CD4-positive, alpha-beta T cell treated with Interleukin-15 for 1 hour (primary cell): ENCODE results near the gene TMEM225B.
A peak's percentile ranks its signal among the peaks of the same experiment; 100 is the strongest.
"Not testable (repeated sequence)": the region's sequence is repeated elsewhere in the genome, so short reads cannot be mapped to it uniquely, and the experiment has no call there.

Experiments
- DNase-seq: peaks from one replicate; pipeline ENCODE4 v3.0.0-alpha.2; 2020

TMEM225B gene

DNA sequence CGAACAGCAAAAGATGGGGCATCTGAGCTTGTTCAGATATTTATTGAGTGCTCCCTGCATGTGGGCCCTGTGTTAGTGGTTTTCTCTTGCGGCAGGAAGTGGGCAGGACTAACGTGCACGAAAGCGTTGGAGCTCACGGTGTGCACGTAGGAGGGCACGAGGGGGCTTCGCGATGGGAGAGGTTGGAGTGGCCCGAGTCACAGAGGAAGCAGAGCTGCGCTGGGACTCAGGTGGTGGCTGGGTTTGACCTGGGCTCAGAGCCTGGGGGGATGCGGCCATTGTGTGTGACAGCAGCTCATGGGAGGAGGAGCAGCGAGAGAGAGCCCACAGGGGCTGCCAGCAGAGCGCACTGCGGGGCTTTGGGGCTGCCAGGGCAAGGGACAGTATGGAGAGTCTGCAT is 26.4 kb downstream of the TMEM225B start:
- peak; percentile 71 for DNase-seq

DNA sequence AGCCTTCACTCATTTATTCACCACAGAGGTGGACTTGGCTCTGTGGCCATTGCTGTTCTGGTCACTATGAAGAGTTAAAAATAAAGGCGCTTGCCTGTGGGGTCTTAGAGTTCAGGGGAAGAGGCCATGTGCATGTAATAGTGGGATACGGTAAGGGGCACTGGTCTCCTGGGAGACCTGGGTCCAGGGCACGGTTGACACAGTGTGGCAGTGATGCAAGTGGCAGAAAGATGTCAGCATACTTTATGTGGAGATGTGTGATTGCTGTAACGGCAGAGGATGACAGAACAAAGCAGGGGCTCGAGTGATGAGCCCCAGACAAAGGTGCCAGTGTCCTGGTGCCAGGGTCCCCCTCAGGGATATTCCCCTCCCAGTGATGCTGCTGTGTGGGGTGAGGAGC is 27.3 kb downstream of the TMEM225B start:
- DNase-seq, result no peak

DNA sequence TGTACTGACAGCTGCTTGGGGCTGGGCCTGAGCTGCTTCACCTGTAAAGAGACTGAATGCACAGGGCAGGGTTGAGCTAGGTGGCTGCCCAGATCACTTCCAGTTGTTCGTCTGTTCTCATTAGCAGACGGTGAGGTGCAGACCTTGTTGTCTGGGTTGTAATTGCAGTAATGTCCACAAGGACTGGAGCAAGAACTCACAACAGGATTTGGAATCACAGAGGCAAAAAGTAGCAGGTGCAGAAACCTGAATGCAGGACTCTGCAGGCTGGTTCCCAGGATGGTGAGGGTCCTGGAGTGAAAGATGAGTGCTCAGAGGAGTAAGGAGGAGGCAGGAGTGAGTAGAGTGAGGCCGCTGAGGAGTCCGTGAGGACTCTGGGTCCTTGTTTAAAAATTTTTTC is 27.9 kb downstream of the TMEM225B start:
- DNase-seq, result no peak

DNA sequence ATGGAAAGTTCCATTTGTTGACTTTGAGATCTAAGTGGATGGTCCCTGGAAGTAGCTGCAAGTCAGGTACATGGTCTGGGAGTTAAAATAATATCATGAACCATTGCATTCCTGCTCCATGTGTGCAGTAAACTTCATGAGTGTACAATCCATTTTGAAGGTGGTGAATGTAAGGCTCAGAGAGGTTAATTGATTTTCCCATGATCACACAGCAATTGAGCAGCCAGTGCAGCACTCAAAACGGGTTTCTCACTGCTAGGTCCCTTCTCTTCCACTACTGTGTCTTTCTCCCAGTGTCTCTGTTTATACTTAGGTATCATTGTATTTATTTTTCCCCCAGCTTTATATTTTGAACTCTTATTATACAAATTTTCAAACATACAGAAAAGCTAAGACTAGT is 28.6 kb downstream of the TMEM225B start:
- DNase-seq, result no peak

DNA sequence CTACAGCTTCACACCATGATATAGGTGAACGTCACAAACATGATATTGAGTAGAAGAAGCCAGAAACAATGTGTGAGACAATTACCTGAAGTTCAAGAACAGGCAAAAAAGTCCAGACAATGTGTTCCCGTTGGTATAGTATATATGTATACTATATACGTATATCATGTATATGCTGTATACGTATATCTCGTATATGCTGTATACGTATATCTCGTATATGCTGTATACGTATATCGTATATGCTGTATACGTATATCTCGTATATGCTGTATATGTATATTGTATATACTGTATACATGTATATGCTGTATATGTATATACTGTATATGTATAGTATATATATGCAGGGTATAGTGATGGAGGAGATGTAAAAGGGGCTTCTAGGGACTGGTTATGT is 29.4 kb downstream of the TMEM225B start:
- no peak for DNase-seq

DNA sequence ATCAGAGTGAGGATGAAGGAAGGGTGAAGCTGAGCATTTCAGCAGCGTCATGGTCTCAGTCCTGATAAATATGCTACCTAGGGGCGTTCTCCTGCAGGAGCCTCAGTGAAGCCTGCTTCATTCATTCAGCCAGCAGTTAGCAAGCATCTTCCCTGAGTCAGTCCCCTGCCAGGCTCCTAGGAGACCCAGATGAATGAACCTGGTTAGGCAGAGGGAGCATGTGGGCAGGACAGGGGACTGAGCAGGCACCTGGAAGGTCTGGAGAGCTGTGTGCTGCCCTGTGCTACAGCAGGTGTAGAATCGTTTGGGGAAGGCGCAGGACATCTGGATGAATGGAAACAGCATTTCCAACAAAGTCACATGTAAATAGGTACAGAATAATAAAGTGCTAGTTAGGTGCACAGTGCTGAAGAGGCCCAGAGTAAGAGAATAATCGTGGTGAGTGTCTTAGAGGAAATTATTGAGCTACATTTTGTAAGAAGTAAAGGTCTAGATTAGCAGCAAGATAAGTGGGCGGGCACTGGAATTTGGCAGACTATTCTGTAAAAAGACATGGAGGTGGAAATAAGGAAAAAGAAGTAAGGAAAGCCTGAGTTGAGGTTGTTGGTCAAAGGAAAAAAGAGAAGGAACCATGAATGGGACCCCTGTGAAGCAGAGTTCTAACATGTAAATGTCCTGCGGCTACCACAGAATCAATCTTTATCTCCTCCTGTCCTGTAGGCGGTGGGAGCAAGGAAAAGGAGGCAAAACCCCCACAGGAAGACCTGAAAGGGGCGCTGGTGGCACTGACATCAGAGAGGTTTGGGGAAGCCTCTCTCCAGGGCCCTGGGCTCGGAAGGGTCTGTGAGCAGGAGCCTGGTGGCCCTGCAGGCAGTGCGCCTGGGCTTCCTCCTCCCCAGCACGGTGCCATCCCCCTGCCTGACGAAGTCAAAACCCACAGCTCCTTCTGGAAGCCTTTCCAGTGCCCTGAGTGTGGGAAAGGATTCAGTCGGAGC is 30.7 kb downstream of the TMEM225B start:
- DNase-seq, result no peak

DNA sequence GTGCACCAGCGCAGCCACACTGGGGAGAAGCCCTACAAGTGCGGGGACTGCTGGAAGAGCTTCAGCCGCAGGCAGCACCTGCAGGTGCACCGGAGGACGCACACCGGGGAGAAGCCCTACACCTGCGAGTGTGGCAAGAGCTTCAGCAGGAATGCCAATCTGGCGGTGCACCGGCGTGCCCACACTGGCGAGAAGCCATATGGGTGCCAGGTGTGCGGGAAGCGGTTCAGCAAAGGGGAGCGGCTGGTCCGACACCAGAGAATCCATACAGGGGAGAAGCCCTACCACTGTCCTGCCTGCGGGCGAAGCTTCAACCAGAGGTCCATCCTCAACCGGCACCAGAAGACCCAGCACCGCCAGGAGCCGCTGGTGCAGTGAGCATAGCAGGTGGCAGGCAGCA is 31.6 kb downstream of the TMEM225B start:
- DNase-seq, result no peak

DNA sequence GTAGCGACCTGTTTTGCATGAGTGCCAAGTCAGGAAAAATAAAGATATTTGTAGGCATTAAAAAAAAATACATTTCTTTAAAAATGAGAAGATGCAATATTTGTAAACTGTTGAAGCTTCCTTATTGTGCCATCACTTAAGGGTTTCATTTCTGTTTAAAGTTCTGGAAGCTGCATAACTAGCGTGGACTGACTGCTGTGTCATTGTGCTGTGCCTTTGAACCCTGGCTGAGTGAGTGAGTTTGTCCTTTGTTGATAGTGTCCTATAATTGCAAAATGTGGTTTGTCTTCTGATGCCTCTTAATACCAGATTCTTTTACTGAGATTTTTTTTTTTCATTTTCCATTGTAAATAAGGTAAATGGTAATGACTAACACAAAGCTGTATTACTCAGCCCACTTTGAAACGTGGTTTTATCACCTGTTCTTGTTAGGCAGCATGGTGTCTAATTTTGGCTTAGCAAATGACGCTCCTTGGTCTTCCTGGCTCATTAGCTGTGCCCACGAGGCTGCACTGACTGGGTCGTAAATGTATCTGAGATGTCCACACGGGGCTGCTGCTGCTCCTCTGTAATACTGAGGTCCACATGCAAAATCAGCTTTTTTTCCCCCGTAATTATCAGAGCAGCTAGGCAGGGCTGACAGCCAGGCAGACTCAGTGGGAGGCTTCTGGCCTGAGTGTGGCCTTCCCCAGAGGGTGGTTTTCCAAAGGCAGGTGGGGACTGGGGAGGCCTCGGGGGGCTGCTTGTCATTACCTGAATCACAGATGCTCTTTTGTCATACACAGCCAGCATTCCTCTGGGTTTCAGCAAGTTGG is 33.4 kb downstream of the TMEM225B start:
- no peak for DNase-seq

DNA sequence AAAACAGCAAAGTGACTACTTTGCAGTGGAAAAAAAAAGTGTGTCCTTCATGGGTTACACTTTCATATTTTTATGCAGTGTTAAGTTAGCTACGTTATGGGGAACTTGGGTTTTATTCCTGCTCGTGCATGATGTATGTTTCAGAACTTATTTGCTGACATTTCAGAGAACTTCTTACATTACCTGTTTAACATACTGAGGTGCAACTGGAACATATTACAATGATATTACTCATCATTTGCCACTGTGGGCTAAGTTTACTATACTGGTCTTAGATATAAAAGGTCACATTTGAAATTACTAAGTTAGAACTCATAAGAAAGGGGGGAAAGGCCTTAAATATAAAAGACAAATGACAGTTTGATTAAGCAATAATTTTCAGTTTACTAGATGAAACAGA is 39.3 kb downstream of the TMEM225B start:
- DNase-seq, result not testable (repeated sequence)

DNA sequence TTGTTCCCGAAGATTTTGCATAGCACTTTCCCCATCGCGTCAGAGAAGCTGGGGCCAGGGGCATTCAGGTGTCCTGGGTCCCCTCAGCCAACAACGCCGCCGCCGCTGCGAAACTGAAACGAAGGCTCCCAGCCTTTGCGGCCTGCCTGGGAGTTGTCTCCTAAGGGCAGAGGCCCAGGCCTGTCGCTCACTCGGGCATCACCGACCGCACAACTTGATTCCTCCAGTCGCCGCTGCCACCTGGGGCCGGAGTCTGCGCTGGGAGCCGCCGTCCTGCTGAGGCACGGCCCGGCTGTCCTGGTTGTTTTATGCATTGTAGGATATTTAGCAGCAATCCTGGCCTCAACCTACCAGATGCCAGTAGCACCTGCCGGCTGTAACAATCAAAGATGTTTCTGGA is 40.7 kb downstream of the TMEM225B start:
- no peak for DNase-seq

DNA sequence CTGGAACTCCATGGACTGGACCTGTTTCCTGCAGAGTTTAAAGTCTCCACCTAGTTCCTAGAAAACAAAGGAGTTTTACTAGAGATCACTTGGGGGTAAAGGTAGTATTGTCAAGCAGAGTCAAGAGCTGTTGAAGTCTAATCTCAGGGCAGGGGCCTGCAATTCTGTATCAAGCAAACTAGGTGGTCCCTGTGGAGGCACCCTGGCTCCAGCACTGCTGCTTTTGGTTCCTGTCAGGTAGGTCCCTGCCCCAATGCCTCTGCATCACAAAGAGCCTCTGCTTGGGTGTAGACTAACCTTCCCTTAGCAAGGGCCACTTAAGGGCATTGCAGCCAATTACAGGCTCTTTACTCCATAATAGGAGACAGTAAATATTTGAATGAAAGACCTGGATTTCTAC is 41.2 kb downstream of the TMEM225B start:
- DNase-seq, result no peak

DNA sequence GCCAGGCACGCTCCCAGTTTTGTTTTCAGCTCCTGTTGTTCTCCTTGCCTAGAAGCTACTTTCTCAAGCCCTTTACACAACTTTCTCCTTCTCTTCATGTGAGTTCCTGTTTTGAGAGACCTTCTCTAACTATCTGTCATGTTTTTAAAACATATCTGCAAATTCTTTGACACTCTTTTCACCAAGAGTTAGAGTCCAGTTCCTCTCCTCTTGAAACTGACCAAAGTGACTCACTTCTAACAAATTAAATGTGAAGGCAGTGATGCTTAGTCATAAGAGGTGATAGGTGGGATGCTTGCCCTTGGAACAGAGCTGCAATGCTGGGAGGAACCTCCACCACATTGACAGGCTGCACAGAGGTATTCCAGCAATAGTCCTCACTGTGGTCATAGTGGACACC is 44.0 kb downstream of the TMEM225B start:
- no peak for DNase-seq

DNA sequence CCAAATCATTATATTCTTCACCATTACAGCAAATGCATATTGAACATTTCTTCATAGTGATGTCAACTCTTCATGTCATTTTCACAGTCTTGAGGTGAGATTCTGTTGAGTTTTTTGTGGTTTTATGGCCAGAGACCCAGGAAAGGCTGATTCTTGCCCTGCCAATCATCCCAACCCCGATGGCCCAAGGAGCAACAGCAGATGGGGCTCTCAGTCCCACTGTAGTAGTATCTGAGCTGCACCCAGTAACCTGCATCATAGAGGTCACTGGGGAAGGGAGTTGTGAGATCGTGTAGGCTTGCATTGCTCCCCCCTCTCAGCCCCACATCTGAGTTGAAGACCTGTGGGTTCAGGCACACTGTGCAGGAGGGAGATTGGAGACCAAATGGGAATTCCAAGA is 45.4 kb downstream of the TMEM225B start:
- DNase-seq, result no peak

DNA sequence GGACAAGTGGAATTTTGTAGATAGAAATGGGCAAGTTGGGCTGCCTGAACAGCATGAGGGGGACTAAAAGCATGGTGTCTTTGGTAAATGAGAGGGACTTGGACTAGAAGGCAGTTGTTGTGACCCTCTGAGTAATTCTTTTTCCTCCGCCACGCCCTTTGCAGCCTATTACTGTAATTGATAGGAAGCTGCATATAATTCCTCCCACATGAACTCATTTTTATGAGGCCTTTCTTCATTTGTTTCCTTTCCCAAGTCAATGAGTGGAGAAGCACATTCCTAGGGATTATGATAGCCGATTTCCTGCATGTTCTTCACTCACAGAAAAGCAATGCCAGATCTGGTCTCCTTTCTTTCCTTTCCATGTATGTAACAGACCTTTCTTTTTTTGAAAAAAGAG is 46.4 kb downstream of the TMEM225B start:
- DNase-seq, result no peak

DNA sequence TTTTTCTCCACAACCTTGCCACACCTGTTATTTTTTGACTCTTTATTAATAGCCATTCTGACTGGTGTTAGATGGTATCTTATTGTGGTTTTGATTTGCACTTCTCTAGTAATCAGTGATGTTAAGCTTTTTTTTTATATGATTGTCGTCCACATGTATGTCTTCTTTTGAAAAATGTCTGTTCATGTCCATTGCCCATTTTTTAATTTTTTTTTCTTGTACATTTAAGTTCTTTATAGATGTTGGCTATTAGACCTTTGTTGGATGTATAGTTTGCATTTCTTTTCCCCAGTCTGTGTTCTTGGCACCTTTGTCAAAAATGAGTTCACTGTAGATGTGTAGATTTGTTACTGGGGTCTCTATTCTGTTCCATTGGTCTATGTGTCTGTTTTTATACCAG is 47.5 kb downstream of the TMEM225B start:
- DNase-seq, result no peak

DNA sequence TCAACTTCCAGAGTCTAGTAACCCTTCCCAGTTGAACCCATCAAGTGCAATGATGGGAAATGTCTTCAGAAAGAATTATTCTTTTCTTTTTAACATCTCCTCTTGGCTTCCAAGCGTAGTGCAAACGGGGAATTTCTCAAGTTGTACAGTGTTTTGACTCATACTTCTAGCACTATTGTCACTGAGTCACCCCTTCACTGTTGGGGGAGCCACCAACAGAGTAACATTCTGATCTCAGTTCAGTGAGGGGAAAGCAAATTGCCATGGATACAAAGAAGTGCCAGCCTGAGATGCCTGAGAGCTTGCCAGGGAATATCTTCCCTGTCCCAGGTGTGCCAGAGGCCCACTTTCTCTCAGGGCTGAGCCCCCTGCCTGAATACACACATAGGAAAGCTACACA is 50.8 kb downstream of the TMEM225B start:
- no peak for DNase-seq

DNA sequence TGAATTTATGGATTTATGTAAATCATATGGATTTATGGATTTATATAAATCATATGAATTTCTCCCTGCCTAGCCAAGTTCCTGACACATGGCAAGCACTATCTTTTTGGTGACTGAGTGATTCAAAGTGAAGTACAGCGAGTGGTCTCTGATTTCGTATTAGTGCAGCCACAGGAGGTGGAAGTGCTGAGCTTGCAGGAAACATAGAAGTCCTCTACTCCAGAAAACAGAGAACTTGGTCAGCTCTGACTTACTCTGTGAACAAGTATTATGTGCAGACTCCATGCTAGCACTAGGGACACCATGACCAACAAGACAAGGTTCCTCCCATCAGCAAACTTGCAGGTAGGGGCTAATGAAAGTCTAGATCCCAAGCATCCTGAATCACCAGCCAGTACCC is 53.2 kb downstream of the TMEM225B start:
- DNase-seq, result no peak

DNA sequence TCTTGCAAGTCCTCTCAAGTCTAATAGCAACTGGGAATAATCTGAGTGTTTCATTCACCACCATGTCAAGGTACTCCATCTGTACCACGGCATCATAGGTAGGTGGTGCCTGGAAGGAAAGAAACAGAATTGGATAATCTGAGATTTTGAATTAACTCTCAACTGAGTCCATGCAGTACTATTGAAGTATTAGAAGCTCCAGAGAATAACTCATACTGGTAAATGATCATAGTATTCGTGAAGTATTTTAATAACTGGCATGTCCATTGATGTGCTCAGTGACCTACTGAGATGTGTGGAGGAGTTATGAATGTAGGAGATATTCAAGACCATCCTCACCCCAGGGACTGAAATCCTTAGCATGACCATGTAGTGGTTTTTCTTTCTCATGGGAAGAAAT is 54.6 kb downstream of the TMEM225B start:
- DNase-seq, result no peak

DNA sequence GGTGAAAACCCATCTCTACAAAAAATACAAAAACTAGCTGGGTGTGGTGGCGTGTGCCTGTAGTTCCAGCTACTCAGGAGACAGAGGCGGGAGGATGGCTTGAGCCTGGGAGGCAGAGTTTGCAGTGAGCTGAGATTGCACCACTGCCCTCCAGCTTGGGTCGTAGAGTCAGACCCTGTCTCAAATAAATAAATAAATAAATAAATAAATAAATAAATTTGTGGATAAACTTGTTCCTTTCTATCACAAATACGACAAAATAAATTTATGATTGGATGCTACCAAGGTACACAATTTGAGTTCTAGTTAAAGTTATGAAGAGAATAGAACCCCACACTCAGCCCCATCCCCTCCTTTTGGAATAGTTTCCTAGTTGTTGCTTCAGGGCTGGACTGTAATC is 55.2 kb downstream of the TMEM225B start:
- not testable (repeated sequence) for DNase-seq

DNA sequence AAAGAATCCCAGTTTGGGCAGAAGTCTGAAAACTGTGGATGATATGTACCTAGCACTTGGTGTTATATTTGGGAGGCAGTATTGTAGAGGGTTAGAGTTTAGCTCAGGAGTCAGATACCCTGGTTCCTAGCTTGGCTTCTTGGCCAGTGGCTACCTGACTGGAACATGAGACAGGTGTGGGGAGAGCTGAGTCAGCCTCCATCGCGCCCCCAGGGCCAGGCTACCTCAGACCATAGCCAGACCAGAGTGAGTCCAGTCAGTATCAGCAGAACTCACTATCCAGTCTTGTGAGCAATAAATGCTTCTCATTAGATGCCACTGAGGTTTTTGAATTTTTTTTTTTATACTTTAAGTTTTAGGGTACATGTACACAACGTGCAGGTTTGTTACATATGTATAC is 55.7 kb downstream of the TMEM225B start:
- DNase-seq, result no peak

DNA sequence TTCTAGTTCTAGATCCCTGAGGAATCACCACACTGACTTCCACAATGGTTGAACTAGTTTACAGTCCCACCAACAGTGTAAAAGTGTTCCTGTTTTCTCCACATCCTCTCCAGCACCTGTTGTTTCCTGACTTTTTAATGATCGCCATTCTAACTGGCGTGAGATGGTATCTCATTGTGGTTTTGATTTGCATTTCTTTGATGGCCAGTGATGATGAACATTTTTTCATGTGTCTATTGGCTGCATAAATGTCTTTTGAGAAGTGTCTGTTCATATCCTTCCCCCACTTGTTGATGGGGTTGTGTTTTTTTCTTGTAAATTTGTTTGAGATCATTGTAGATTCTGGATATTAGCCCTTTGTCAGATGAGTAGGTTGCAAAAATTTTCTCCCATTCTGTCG is 56.6 kb downstream of the TMEM225B start:
- not testable (repeated sequence) for DNase-seq

DNA sequence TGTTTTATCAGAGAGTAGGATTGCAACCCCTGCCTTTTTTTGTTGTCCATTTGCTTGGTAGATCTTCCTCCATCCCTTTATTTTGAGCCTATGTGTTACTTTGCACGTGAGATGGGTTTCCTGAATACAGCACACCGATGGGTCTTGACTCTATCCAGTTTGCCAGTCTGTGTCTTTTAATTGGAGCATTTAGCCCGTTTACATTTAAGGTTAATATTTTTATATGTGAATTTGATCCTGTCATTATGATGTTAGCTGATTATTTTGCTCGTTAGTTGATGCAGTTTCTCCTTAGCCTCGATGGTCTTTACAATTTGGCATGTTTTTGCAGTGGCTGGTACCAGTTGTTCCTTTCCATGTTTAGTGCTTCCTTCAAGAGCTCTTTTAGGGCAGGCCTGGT is 59.8 kb downstream of the TMEM225B start:
- DNase-seq, result not testable (repeated sequence)
